Measurements from ENCODE around the gene METAP1D. TPM values are rescaled to one million over a fixed set of nuclear protein-coding genes. Genes with fewer than 3 reads are reported as not detected.
A peak's percentile ranks its signal among the peaks of the same experiment; 100 is the strongest.

The METAP1D gene
- total RNA-seq, 1 donor from 2014 or later = 8.2 TPM

DNA sequence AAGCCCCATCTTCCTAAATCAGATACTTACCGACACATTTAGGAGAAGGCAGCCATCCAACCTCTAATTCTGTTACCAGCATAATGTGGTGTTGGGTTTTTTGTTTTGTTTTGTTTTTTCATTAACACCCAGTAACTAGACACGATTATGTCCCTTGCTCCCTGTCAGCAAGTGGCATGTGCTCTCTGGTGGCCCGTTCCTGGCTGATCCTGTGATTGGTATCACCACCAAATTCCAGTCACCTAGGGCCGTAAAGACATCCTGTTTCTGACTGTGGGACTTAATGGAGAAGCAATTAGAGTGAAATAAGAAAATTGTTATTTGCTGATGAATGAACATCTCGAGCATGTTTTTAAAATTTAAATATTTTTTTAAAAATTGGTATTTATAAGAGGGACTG is 79.7 kb downstream of the METAP1D start:
- Histone ChIP-seq H3K4me3 (no peak overlapping the region), H3K27me3 (peaks cover 100% of the 10 kb centered on the region), H3K4me2 (no peak overlapping the region), H4K20me1 (ENCODE audit: low read depth) (peaks cover 60% of the 10 kb centered on the region), H2AFZ (replicated peaks) (no peak overlapping the region), H3K79me2 (ENCODE audit: low read depth) (no peaks in the 10 kb centered on the region), H3K9ac (no peak overlapping the region), H3K9me3 (ENCODE audit: low read depth) (no peaks in the 10 kb centered on the region), H3K36me3 (no peaks in the 10 kb centered on the region), H3F3A (ENCODE audit: low read depth) (peaks cover 17% of the 10 kb centered on the region), H3K4me1 (peaks cover 6% of the 10 kb centered on the region), H3K27ac (no peak overlapping the region)
- Mint-ChIP-seq H3K9me3 (peaks cover 3% of the 10 kb centered on the region), H3K27me3 (ENCODE audit: insufficient read depth, low read depth) (peaks cover 65% of the 10 kb centered on the region), H3K4me1 (peaks cover 30% of the 10 kb centered on the region), H3K4me3 (no peak overlapping the region), H3K27ac (no peak overlapping the region), H3K36me3 (peaks cover 3% of the 10 kb centered on the region)
- TF ChIP-seq EZH2 (IDR thresholded peaks at IDR 0.05) (no peak), EZH2phosphoT487 (IDR thresholded peaks at IDR 0.05) (no peak)
- TF ChIP-seq, protein P1, sequence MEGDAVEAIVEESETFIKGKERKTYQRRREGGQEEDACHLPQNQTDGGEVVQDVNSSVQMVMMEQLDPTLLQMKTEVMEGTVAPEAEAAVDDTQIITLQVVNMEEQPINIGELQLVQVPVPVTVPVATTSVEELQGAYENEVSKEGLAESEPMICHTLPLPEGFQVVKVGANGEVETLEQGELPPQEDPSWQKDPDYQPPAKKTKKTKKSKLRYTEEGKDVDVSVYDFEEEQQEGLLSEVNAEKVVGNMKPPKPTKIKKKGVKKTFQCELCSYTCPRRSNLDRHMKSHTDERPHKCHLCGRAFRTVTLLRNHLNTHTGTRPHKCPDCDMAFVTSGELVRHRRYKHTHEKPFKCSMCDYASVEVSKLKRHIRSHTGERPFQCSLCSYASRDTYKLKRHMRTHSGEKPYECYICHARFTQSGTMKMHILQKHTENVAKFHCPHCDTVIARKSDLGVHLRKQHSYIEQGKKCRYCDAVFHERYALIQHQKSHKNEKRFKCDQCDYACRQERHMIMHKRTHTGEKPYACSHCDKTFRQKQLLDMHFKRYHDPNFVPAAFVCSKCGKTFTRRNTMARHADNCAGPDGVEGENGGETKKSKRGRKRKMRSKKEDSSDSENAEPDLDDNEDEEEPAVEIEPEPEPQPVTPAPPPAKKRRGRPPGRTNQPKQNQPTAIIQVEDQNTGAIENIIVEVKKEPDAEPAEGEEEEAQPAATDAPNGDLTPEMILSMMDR (IDR thresholded peaks at IDR 0.05) = no peak
- DNase-seq (ENCODE audit: low spot score) = no peak

DNA sequence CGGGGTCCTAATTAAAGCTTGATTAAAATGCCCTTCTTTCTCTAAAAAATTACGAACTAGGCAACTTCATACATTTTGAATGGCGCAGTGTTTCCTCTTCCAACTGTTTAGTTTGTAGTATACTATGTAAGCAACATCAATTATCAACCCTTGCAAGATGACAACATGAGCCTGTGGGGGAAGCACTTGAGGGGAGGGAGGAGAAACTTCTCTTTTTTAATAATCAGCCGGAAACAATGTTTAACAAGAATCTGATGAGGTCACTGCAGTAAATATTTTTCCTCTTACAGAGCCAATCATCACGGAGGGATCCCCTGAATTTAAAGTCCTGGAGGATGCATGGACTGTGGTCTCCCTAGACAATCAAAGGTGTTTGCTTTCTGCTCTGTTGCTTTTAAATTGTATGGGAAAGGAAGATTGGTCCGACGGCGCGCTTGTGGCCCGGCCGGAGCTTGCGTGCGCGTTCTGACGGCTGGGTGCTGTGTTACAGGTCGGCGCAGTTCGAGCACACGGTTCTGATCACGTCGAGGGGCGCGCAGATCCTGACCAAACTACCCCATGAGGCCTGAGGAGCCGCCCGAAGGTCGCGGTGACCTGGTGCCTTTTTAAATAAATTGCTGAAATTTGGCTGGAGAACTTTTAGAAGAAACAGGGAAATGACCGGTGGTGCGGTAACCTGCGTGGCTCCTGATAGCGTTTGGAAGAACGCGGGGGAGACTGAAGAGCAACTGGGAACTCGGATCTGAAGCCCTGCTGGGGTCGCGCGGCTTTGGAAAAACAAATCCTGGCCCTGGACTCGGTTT is 80.3 kb downstream of the METAP1D start:
- peaks cover 3% of the 10 kb centered on the region for H3K9me3 Mint-ChIP-seq
- no peak overlapping the region for H3K27ac ChIP-seq
- H4K20me1 ChIP-seq (ENCODE audit: low read depth) = peaks cover 66% of the 10 kb centered on the region
- H3K4me3 ChIP-seq = no peak overlapping the region
- peak; percentile 38 for DNase-seq (ENCODE audit: low spot score)
- no peak overlapping the region for H3K4me2 ChIP-seq
- H3K4me3 Mint-ChIP-seq = peak overlapping the region; percentile 65
- H3K27me3 Mint-ChIP-seq (ENCODE audit: insufficient read depth, low read depth) = peaks cover 70% of the 10 kb centered on the region
- H3F3A ChIP-seq (ENCODE audit: low read depth) = peaks cover 23% of the 10 kb centered on the region
- H3K4me1 Mint-ChIP-seq = peaks cover 30% of the 10 kb centered on the region
- H3K36me3 ChIP-seq = no peaks in the 10 kb centered on the region
- no peak overlapping the region for H3K9ac ChIP-seq
- H2AFZ ChIP-seq (replicated peaks) = no peak overlapping the region
- TF ChIP-seq, protein P1 (IDR thresholded peaks at IDR 0.05) = no peak
- TF ChIP-seq EZH2phosphoT487 (IDR thresholded peaks at IDR 0.05) (peak; percentile 93), EZH2 (IDR thresholded peaks at IDR 0.05) (peak; percentile 84)
- peaks cover 7% of the 10 kb centered on the region for H3K4me1 ChIP-seq
- no peaks in the 10 kb centered on the region for H3K9me3 ChIP-seq (ENCODE audit: low read depth)
- peaks cover 100% of the 10 kb centered on the region for H3K27me3 ChIP-seq
- H3K36me3 Mint-ChIP-seq = peaks cover 3% of the 10 kb centered on the region
- H3K79me2 ChIP-seq (ENCODE audit: low read depth) = no peaks in the 10 kb centered on the region
- H3K27ac Mint-ChIP-seq = no peak overlapping the region

DNA sequence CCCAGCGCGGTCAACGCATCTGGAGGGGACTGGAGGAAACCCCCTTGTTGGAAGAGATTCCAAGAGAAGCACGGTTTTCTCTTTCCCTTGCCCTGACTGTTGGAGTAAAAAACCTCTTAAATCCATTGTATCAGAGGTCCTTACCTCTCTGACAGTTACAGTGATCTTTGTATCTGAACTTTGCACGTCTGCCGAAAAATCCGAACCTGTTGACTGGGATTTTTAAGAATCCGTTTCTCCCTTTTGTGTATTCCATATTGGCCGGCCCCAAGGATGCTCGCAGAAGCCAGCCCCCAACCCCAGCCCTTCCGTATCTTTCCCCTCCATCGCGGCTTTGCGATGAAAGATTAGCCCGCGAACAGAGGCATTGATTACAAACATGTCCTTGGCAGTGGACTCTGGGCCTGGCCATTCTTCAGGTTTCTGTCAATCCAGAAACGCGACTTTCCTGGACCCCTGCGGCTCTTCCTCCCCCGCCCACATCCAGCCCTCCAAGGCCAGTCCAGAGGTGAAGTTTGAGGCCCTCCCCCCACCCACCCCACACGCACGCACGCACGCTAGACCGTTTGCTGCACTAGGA is 81.0 kb downstream of the METAP1D start:
- TF ChIP-seq, protein P1 (IDR thresholded peaks at IDR 0.05) = no peak
- TF ChIP-seq EZH2phosphoT487 (IDR thresholded peaks at IDR 0.05) (peak; percentile 23), EZH2 (IDR thresholded peaks at IDR 0.05) (peak; percentile 42)
- peaks cover 77% of the 10 kb centered on the region for H3K27me3 Mint-ChIP-seq (ENCODE audit: insufficient read depth, low read depth)
- Histone ChIP-seq H2AFZ (replicated peaks) (no peak overlapping the region), H3K36me3 (no peaks in the 10 kb centered on the region), H3K27me3 (peaks cover 100% of the 10 kb centered on the region), H4K20me1 (ENCODE audit: low read depth) (peaks cover 70% of the 10 kb centered on the region), H3K27ac (no peak overlapping the region), H3K4me1 (peaks cover 10% of the 10 kb centered on the region), H3K79me2 (ENCODE audit: low read depth) (no peaks in the 10 kb centered on the region), H3K9ac (no peak overlapping the region), H3K4me3 (no peak overlapping the region), H3F3A (ENCODE audit: low read depth) (peaks cover 24% of the 10 kb centered on the region), H3K9me3 (ENCODE audit: low read depth) (no peaks in the 10 kb centered on the region), H3K4me2 (no peak overlapping the region)
- peaks cover 32% of the 10 kb centered on the region for H3K4me1 Mint-ChIP-seq
- peaks cover 3% of the 10 kb centered on the region for H3K9me3 Mint-ChIP-seq
- no peak overlapping the region for H3K27ac Mint-ChIP-seq
- H3K36me3 Mint-ChIP-seq = peaks cover 3% of the 10 kb centered on the region
- peak; percentile 37 for DNase-seq (ENCODE audit: low spot score)
- H3K4me3 Mint-ChIP-seq = no peak overlapping the region

All from neural progenitor cell (in vitro differentiated cells).